Thyroid gland (tissue), 4 donors: ENCODE data around the gene GCSAML. TPM values are rescaled to one million over a fixed set of nuclear protein-coding genes. Genes with fewer than 3 reads are reported as not detected.

Source experiments
- DNase-seq, 2 donors: peaks; one replicate each; pipeline ENCODE4 v3.0.0-alpha.2; 2019
- H3K27ac ChIP-seq, 3 donors: fragments of 200-600 bp; sonication (generic); 1 replicate in 2 of 3; 2 replicates in 1 of 3; pipeline ENCODE4 v1.5.1; 2016 to 2019; ENCODE audit warnings: mild to moderate bottlenecking in 1 of 3, moderate library complexity in 1 of 3
- H3K27me3 ChIP-seq: fragments of 200-600 bp; sonication (generic); one replicate; pipeline ENCODE4 v1.5.1; 2019
- H3K36me3 ChIP-seq, 2 donors: fragments of 200-600 bp; sonication (generic); one replicate each; pipeline ENCODE4 v1.5.1; 2016 to 2019
- H3K4me1 ChIP-seq, 2 donors: fragments of 200-600 bp; sonication (generic); one replicate each; pipeline ENCODE4 v1.5.1; 2017 to 2019
- H3K4me3 ChIP-seq, 3 donors: fragments of 200-600 bp; sonication (generic); replicated peaks in 1 of 3; 1 replicate in 2 of 3; 2 replicates in 1 of 3; pipeline ENCODE4 v1.5.1; 2016; ENCODE audit warnings: mild to moderate bottlenecking in 1 of 3
- H3K9me3 ChIP-seq: fragments of 200-600 bp; sonication (generic); one replicate; pipeline ENCODE4 v1.5.1; 2017
- POLR2A ChIP-seq, 2 donors: fragments of 450-650 bp; IDR thresholded peaks; one replicate each; pipeline ENCODE4 v1.6.1; 2017; ENCODE audit warnings: antibody characterized with exemption in 2 of 2, mild to moderate bottlenecking in 2 of 2, moderate library complexity in 1 of 2
- WGBS, 2 donors: methylation state at CpG; one replicate each; pipeline ENCODE4 v1.1.5; 2017; 5-methylcytosine and 5-hydroxymethylcytosine counted together
- intact Hi-C: fragments of 100-400 bp; cut with DNase I; formaldehyde crosslinking; loops from one replicate; pipeline ENCODE4 v1.15.1; 2023
- total RNA-seq, 4 donors: library from RNA; depleted of rRNA; stranded (reverse); fragments of >200 nt; gene quantifications; one replicate each; pipeline ENCODE4 v1.2.3, GENCODE V29; 2016
- TF ChIP-seq, protein P1 (sequence below), 6 experiments: fragments of 200-600 bp in 3 of 6; fragments of 450-650 bp in 3 of 6; sonication (generic) in 3 of 6; IDR thresholded peaks; one replicate each; pipeline ENCODE4 v1.5.1; 2016 to 2019; ENCODE audit warnings: antibody characterized with exemption in 6 of 6, mild to moderate bottlenecking in 2 of 6, inconsistent platforms in 1 of 6, moderate library complexity in 1 of 6

The GCSAML gene
- total RNA-seq, 4 donors from 2014 or later, result 0.13 TPM; not detected in 3

DNA sequence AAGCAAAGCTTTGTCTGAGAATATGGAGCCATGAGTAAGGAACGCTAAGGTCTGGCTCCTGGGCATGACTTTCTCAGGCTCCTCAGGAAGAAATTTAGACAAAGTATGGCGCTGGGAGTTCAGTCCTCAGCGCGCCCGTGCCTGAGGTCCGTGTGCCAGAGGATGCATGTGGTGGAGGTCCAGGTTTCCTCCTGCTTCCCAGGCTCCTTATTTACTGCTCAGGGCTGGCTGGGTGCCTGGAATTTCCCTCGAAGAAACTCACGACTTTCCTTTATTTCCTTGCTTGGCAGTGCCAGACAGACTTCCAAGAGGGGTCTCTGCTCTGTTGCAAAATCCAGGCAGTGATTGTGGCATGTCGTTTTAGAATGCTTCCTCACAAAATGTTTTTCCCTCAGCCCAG lies 13.3 kb downstream of the GCSAML start:
- H3K4me1 ChIP-seq, result no peaks in the 10 kb centered on the region
- 45 to 69% methylated on average over 9 of the region's 9 CpGs for WGBS, 2 donors
- H3K36me3 ChIP-seq, result no peaks in the 10 kb centered on the region
- no peaks in the 10 kb centered on the region for H3K27me3 ChIP-seq
- H3K27ac ChIP-seq, result no peak overlapping the region
- H3K4me3 ChIP-seq, result no peak overlapping the region
- DNase-seq, result no peak
- TF ChIP-seq, protein P1, sequence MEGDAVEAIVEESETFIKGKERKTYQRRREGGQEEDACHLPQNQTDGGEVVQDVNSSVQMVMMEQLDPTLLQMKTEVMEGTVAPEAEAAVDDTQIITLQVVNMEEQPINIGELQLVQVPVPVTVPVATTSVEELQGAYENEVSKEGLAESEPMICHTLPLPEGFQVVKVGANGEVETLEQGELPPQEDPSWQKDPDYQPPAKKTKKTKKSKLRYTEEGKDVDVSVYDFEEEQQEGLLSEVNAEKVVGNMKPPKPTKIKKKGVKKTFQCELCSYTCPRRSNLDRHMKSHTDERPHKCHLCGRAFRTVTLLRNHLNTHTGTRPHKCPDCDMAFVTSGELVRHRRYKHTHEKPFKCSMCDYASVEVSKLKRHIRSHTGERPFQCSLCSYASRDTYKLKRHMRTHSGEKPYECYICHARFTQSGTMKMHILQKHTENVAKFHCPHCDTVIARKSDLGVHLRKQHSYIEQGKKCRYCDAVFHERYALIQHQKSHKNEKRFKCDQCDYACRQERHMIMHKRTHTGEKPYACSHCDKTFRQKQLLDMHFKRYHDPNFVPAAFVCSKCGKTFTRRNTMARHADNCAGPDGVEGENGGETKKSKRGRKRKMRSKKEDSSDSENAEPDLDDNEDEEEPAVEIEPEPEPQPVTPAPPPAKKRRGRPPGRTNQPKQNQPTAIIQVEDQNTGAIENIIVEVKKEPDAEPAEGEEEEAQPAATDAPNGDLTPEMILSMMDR (IDR thresholded peaks at IDR 0.05), result no peak
- no peak for TF ChIP-seq POLR2A (IDR thresholded peaks at IDR 0.05)
- H3K9me3 ChIP-seq, result no peaks in the 10 kb centered on the region
- intact Hi-C loops, result no loop called here

DNA sequence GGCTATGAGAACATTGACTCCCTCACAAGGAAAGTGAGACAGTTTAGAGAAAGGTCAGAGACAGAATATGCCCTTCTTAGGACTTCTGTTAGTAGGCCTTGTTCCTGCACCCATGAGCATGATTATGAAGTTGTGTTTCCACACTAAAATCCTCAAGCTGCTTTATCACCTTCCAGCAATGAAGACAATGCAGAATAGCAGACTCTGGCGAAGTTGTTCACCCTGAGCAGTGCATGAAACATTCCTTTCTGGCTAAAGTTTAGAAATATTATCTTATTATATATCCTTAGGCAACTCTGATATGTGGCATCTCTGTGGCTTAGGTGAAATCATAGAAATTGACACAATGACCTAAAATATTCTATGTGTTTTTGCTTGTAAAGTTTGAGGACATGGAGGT lies 25.3 kb downstream of the GCSAML start:
- 61 to 81% methylated on average over 1 of the region's 1 CpG for WGBS, 2 donors
- Histone ChIP-seq H3K4me1 (no peaks in the 10 kb centered on the region), H3K27ac (no peak overlapping the region), H3K36me3 (no peaks in the 10 kb centered on the region), H3K4me3 (no peak overlapping the region), H3K9me3 (no peaks in the 10 kb centered on the region), H3K27me3 (no peaks in the 10 kb centered on the region)
- no peak for DNase-seq
- intact Hi-C loops, result no loop called here
- TF ChIP-seq, protein P1 (IDR thresholded peaks at IDR 0.05), result no peak
- no peak for TF ChIP-seq POLR2A (IDR thresholded peaks at IDR 0.05)

DNA sequence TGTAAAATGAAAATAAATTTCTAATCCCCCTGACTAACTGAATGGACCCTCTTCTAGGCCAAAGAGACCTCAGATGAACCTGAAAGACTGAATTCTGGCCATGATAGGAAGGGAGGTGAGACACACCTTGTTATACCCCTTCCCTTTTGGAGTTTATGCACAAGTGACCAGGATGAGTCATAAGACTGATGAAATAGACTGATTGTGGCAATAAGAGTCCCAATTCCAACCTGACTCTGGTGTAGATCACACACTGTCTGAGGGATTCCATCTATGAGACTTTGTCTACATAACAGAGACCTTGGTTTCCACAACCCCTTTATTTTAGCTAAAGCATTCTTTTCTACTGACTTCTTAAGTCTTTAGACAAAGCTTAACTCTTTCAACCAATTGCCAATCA lies 25.7 kb downstream of the GCSAML start:
- H3K36me3 ChIP-seq, result no peaks in the 10 kb centered on the region
- no peaks in the 10 kb centered on the region for H3K27me3 ChIP-seq
- no peak overlapping the region for H3K4me3 ChIP-seq
- no peak for DNase-seq
- no peaks in the 10 kb centered on the region for H3K4me1 ChIP-seq
- intact Hi-C loops, result no loop called here
- no peaks in the 10 kb centered on the region for H3K9me3 ChIP-seq
- TF ChIP-seq, protein P1 (IDR thresholded peaks at IDR 0.05), result no peak
- TF ChIP-seq POLR2A (IDR thresholded peaks at IDR 0.05), result no peak
- no peak overlapping the region for H3K27ac ChIP-seq

DNA sequence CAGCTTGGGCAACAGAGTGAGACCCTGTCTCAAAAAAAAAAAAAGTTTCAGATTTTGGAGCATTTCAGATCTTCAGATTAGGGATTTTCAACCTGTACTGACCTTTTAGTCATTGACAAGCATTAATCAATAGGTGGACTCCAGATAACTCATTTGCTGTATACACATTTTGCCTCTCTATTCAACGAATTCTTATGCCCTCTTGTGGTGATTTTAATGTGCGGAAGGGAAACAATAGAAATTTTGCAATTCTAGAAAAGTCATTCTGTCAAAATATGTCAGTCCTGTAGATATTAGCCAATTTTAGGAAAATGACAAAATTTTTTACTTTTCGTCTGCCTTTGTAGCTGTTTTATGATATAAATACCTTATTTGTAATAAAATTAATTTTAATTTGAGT lies 27.6 kb downstream of the GCSAML start:
- Histone ChIP-seq H3K27ac (no peak overlapping the region), H3K9me3 (no peaks in the 10 kb centered on the region), H3K36me3 (no peaks in the 10 kb centered on the region), H3K4me3 (no peak overlapping the region), H3K27me3 (no peaks in the 10 kb centered on the region), H3K4me1 (no peaks in the 10 kb centered on the region)
- DNase-seq, result no peak
- intact Hi-C loops, result no loop called here
- WGBS, 2 donors, result 54 to 59% methylated on average over 3 of the region's 3 CpGs
- no peak for TF ChIP-seq POLR2A (IDR thresholded peaks at IDR 0.05)
- TF ChIP-seq, protein P1 (IDR thresholded peaks at IDR 0.05), result peak in 1 of 6 experiments; percentile 30

DNA sequence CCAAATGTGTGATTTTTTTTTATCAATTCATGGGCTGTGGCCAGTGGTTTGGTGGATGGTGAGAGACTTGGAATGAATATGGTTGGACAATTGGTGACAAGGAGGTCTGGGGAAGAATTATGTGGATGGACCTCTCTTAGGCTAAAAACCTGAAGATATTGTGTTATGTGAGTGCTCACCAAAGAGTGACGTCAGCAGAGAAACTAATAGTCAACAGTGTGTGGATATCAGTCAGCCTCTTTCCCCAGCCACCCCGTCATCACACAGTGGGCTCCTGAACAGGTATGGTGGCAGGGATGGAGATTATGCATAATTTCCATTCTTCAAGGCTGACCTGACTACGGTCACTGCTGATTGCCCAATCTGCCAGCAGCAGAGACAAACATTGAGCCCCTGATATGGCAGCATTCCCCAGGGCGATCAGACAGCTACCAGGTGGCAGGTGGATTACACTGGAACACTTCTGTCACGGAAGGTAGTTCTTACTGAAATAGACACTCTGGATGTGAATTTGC lies 30.1 kb downstream of the GCSAML start:
- H3K36me3 ChIP-seq, result no peaks in the 10 kb centered on the region
- H3K27me3 ChIP-seq, result no peaks in the 10 kb centered on the region
- intact Hi-C loops, result no loop called here
- WGBS, 2 donors, result 89 to 94% methylated on average over 4 to 5 of the region's 5 CpGs
- no peaks in the 10 kb centered on the region for H3K4me1 ChIP-seq
- H3K9me3 ChIP-seq, result no peaks in the 10 kb centered on the region
- H3K27ac ChIP-seq, result no peak overlapping the region
- no peak overlapping the region for H3K4me3 ChIP-seq
- no peak for TF ChIP-seq POLR2A (IDR thresholded peaks at IDR 0.05)
- TF ChIP-seq, protein P1 (IDR thresholded peaks at IDR 0.05), result no peak
- no peak for DNase-seq
